Right lobe of liver (tissue), 6 donors: ENCODE results near the gene KLHL9. TPM values are rescaled to one million over a fixed set of nuclear protein-coding genes. Genes with fewer than 3 reads are reported as not detected.
A peak's percentile ranks its signal among the peaks of the same experiment; 100 is the strongest.

Experiments used
- ATAC-seq, 4 donors: fragments of 200-7000 bp; cut with Tn5 transposase; one replicate each; pipeline ENCODE4 v1.9.1; 2020; ENCODE audit warnings: mild to moderate bottlenecking in 4 of 4, moderate library complexity in 4 of 4
- DNase-seq, 3 donors: peaks; one replicate each; pipeline ENCODE4 v3.0.0-alpha.2; 2020
- H3K27ac ChIP-seq, 3 donors: fragments of 200-600 bp; one replicate each; pipeline ENCODE4 v1.8.0; 2022
- H3K27me3 ChIP-seq, 2 donors: fragments of 200-600 bp; one replicate each; pipeline ENCODE4 v1.8.0; 2022
- H3K36me3 ChIP-seq, 4 donors: fragments of 200-600 bp; sonication (generic) in 1 of 4; one replicate each; pipeline versions ENCODE4 v1.5.1 to v1.8.0; 2017 to 2022; ENCODE audit warnings: control low read depth in 1 of 4
- H3K4me1 ChIP-seq, 4 donors: fragments of 200-600 bp; sonication (generic) in 1 of 4; one replicate each; pipeline versions ENCODE4 v1.5.1 to v1.8.0; 2017 to 2022; ENCODE audit warnings: control low read depth in 1 of 4
- H3K4me3 ChIP-seq, 3 donors: fragments of 200-600 bp; one replicate each; pipeline ENCODE4 v1.8.0; 2022
- H3K9me3 ChIP-seq, 4 donors: fragments of 200-600 bp; sonication (generic) in 1 of 4; one replicate each; pipeline versions ENCODE4 v1.5.1 to v1.8.0; 2017 to 2022; ENCODE audit warnings: control low read depth in 1 of 4
- CTCF ChIP-seq, 4 donors: fragments of 200-600 bp in 3 of 4; fragments of 450-650 bp in 1 of 4; IDR thresholded peaks; one replicate each; pipeline versions ENCODE4 v1.5.1 to v1.8.0; 2016 to 2022; ENCODE audit warnings: antibody characterized with exemption in 4 of 4, mild to moderate bottlenecking in 2 of 4
- POLR2A ChIP-seq: fragments of 450-650 bp; IDR thresholded peaks from one replicate; pipeline ENCODE4 v1.6.1; 2017; ENCODE audit warnings: antibody characterized with exemption, mild to moderate bottlenecking
- WGBS: methylation state at CpG from one replicate; pipeline ENCODE4 v1.1.6; 2018; ENCODE audit warnings: low coverage, low lambda C conversion rate; ENCODE audit not compliant: insufficient coverage; ENCODE audit errors: missing lambda C conversion rate; 5-methylcytosine and 5-hydroxymethylcytosine counted together
- intact Hi-C, 2 donors: fragments of 100-400 bp; cut with DNase I; formaldehyde crosslinking; loops; one replicate each; pipeline versions ENCODE4 v1.11.2 to v1.14.1; 2022
- total RNA-seq, 6 experiments: library from RNA; depleted of rRNA in 2 of 6; stranded (reverse); fragments of >200 nt in 2 of 6; fragmentation: NEBNext Ultra II Directional in 3 of 6; extraction: Animal tissue kit (Norgen Biotek cat#: 25700) in 3 of 6; gene quantifications; one replicate each; pipeline versions ENCODE4 v1.1.0 to v1.2.4, GENCODE V29; 2016 to 2023
- donor health status: DM: no; HTN: yes; CAD: no.
- donor health status: DM: no; HTN: no; CAD: no.
- donor health status: DM: no; HTN: no; CAD: no.
- donor health status: DM: no; HTN: yes; CAD: no.
- donor health status: DM: no; HTN: yes; CAD: no.

The KLHL9 gene
- total RNA-seq, 6 experiments from 2014 or later, result 5.9 to 11.7 (median 8.7) TPM

GRCh38 chr9:21314152-21314551 lies 21.1 kb downstream of the KLHL9 start:
- WGBS, result 20% methylated on average over 2 of the region's 2 CpGs
- intact Hi-C loops, result no loop called here
- DNase-seq (no peak), ATAC-seq (peak in 1 of 4 donors; percentile 62)
- no peak overlapping the region for H3K27ac ChIP-seq
- H3K36me3 ChIP-seq, result no peaks in the 10 kb centered on the region
- H3K4me3 ChIP-seq, result no peak overlapping the region
- no peaks in the 10 kb centered on the region for H3K27me3 ChIP-seq
- no peaks in the 10 kb centered on the region for H3K9me3 ChIP-seq
- no peak for TF ChIP-seq CTCF (IDR thresholded peaks at IDR 0.05)
- no peak for TF ChIP-seq POLR2A
- H3K4me1 ChIP-seq, result peaks cover 0 to 11% (median 0%) of the 10 kb centered on the region in 4 donors

GRCh38 chr9:21311889-21312288 lies 23.3 kb downstream of the KLHL9 start:
- no peaks in the 10 kb centered on the region for H3K36me3 ChIP-seq
- WGBS, result 50% methylated on average over 1 of the region's 1 CpG
- H3K4me3 ChIP-seq, result no peak overlapping the region
- ATAC-seq (no peak), DNase-seq (no peak)
- no peak for TF ChIP-seq CTCF (IDR thresholded peaks at IDR 0.05)
- peaks cover 0 to 11% (median 0%) of the 10 kb centered on the region in 4 donors for H3K4me1 ChIP-seq
- no peak overlapping the region for H3K27ac ChIP-seq
- intact Hi-C loops, result no loop called here
- no peaks in the 10 kb centered on the region for H3K9me3 ChIP-seq
- no peaks in the 10 kb centered on the region for H3K27me3 ChIP-seq

GRCh38 chr9:21305213-21305612 lies 30.0 kb downstream of the KLHL9 start, which contains the start of gene IFNA5:
Gene IFNA5 (minus strand): TSS chr9:21305313. CDS start chr9:21305256, 57 bp downstream.
- Histone ChIP-seq H3K27me3 (no peaks in the 10 kb centered on the region), H3K9me3 (no peaks in the 10 kb centered on the region), H3K4me3 (no peak within 1 kb of the TSS), H3K36me3 (no peaks in the 10 kb centered on the region), H3K27ac (no peak within 1 kb of the TSS), H3K4me1 (no peaks in the 10 kb centered on the region)
- 73% methylated on average over 2 of the region's 2 CpGs for WGBS
- no peak for ATAC-seq
- no peak for TF ChIP-seq CTCF (IDR thresholded peaks at IDR 0.05)
- no peak for TF ChIP-seq POLR2A
- no peak for DNase-seq
- intact Hi-C loops, result no loop called here

GRCh38 chr9:21295992-21296391 lies 39.2 kb downstream of the KLHL9 start:
- Histone ChIP-seq H3K9me3 (no peaks in the 10 kb centered on the region), H3K36me3 (no peaks in the 10 kb centered on the region), H3K4me3 (no peak overlapping the region), H3K27me3 (no peaks in the 10 kb centered on the region), H3K27ac (no peak overlapping the region), H3K4me1 (no peaks in the 10 kb centered on the region)
- TF ChIP-seq POLR2A (no peak), CTCF (IDR thresholded peaks at IDR 0.05) (no peak)
- 50% methylated on average over 1 of the region's 1 CpG for whole genome bisulfite sequencing
- ATAC-seq (no peak), DNase-seq (no peak)
- intact Hi-C loops, result no loop called here
